ENCODE data around the gene SLC30A9.

SLC30A9 gene

GRCh38 chr4:42008011-42008786, 17.9 kb downstream of the SLC30A9 start:
- DNase-seq: no peak

GRCh38 chr4:42015438-42015837, 25.1 kb downstream of the SLC30A9 start:
- no peak for DNase-seq

- no peak for DNase-seq
Measured at GRCh38 chr4:42018451-42018850, 28.1 kb downstream of the SLC30A9 start.

GRCh38 chr4:42048394-42048793, 58.1 kb downstream of the SLC30A9 start:
- no peak for DNase-seq

GRCh38 chr4:42050516-42051249, 60.4 kb downstream of the SLC30A9 start:
- no peak for DNase-seq

GRCh38 chr4:42066402-42066801, 76.1 kb downstream of the SLC30A9 start:
- no peak for DNase-seq

- no peak for DNase-seq
Measured at GRCh38 chr4:42067264-42067663, 76.9 kb downstream of the SLC30A9 start.

GRCh38 chr4:42070463-42070862, 80.1 kb downstream of the SLC30A9 start:
- no peak for DNase-seq

GRCh38 chr4:42074294-42074693, 84.0 kb downstream of the SLC30A9 start:
- DNase-seq: no peak

GRCh38 chr4:42078184-42078801, 88.0 kb downstream of the SLC30A9 start:
- no peak for DNase-seq

GRCh38 chr4:42080306-42080705, 90.0 kb downstream of the SLC30A9 start:
- DNase-seq: no peak

- DNase-seq: no peak
Measured at GRCh38 chr4:42083816-42084215, 93.5 kb downstream of the SLC30A9 start.

GRCh38 chr4:42088386-42088785, 98.1 kb downstream of the SLC30A9 start:
- DNase-seq: no peak

GRCh38 chr4:42101446-42101975, 111.2 kb downstream of the SLC30A9 start:
- no peak for DNase-seq

- no peak for DNase-seq
Measured at GRCh38 chr4:42104521-42104920, 114.2 kb downstream of the SLC30A9 start.

- DNase-seq: no peak
Measured at GRCh38 chr4:42112846-42113245, 122.5 kb downstream of the SLC30A9 start.

- no peak for DNase-seq
Measured at GRCh38 chr4:42119886-42120285, 129.6 kb downstream of the SLC30A9 start.

- no peak for DNase-seq
Measured at GRCh38 chr4:42122237-42122636, 131.9 kb downstream of the SLC30A9 start.

GRCh38 chr4:42123071-42123644, 132.8 kb downstream of the SLC30A9 start:
- no peak for DNase-seq

- no peak for DNase-seq
Measured at GRCh38 chr4:42132099-42132498, 141.8 kb downstream of the SLC30A9 start.

- no peak for DNase-seq
Measured at GRCh38 chr4:42133006-42133405, 142.7 kb downstream of the SLC30A9 start.

GRCh38 chr4:42136371-42136770, 146.0 kb downstream of the SLC30A9 start:
- DNase-seq: no peak
